Fibroblast of mammary gland (primary cell): ENCODE results near the gene SPOCK3.

Experiments
- DNase-seq: peaks from one replicate; pipeline ENCODE4 v3.0.0-alpha.2; 2010; ENCODE audit warnings: low read depth
- H3K4me3 ChIP-seq: 2 replicates; pipeline ENCODE4 v1.5.1; 2011; ENCODE audit warnings: low read depth, mild to moderate bottlenecking, low read length, moderate library complexity; ENCODE audit not compliant: control insufficient read depth
- CTCF ChIP-seq: conservative IDR thresholded peaks from 2 replicates; pipeline ENCODE4 v1.5.1; 2011; ENCODE audit warnings: low read depth, low read length, inconsistent platforms; ENCODE audit not compliant: control insufficient read depth, insufficient read depth

SPOCK3 gene

DNA sequence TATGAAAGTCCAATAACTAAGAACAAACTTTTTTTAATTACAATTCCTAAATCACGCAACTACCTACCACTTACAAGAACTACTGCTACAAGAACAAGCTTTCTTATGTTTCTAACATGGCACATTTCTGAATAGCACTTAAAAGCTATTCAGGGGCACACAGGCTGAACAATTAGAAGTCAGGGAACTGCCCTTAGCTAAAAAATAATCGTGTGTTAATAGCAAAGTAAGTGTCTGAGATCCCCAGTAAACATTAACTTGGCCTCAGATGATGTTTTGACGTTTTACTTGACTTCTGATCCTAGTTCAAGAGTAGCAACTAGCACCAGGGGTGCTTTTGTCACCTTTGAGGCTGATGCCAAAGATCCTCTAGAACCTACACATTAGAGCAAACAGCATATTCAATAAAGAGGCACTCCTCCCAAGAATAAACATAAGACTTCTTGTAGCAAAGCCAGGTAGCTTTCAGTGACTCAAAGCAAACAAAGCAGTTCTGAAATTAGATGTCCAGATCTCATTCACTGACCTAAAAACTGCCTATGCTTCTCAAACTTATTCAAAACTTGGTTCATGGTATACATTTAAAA, 16.2 kb downstream of the SPOCK3 start:
- no peak for TF ChIP-seq CTCF
- H3K4me3 ChIP-seq = no peak overlapping the region
- no peak for DNase-seq

DNA sequence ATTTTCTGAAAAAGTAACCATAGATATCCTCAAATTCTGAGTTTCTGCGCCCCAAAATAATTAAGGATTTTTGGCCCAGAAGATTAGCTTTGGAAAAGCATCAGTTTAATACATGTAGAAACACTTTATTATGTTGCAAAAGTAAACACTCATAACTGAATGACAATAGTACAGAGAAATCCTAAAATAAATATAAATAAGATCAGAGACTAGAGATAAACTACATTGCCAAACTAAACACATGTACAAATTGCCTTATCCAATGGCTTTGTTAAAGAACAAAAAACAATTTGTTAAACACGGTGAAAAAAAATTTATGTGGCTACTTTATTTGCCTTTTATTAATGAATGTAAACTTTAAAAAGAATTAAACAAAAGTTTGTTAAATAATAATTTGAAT, 17.5 kb downstream of the SPOCK3 start:
- TF ChIP-seq CTCF = no peak

DNA sequence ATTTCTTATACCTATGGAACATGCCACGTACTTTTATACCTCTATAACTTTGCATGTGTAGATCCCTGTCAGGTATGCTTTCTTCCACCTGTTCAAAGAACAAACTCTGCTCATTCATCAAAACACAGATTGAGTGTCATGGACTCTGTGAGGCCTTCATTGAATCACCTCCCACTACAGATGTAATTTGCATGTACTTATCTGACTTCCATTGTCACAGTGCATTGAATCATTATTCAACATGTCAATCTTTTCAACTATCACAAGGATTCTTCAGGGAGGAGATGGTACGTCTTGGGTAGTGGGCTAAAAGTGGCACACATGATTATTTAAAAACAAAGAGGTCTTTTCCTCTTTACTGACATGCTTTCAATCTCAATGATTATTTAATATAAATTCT, 24.1 kb downstream of the SPOCK3 start:
- DNase-seq = no peak
- TF ChIP-seq CTCF = no peak

More for the DNA sequence above, 17.5 kb downstream of the SPOCK3 start:
- no peak for DNase-seq
- no peak overlapping the region for H3K4me3 ChIP-seq

GRCh38 chr4:167196344-167197012, 37.8 kb downstream of the SPOCK3 start:
- peak; percentile 0 for DNase-seq
- no peak for TF ChIP-seq CTCF
- no peak overlapping the region for H3K4me3 ChIP-seq

More for the DNA sequence above, 24.1 kb downstream of the SPOCK3 start:
- no peak overlapping the region for H3K4me3 ChIP-seq

- DNase-seq = no peak
- TF ChIP-seq CTCF = no peak
- H3K4me3 ChIP-seq = no peak overlapping the region
Measured at GRCh38 chr4:167190379-167190778, 43.9 kb downstream of the SPOCK3 start.

DNA sequence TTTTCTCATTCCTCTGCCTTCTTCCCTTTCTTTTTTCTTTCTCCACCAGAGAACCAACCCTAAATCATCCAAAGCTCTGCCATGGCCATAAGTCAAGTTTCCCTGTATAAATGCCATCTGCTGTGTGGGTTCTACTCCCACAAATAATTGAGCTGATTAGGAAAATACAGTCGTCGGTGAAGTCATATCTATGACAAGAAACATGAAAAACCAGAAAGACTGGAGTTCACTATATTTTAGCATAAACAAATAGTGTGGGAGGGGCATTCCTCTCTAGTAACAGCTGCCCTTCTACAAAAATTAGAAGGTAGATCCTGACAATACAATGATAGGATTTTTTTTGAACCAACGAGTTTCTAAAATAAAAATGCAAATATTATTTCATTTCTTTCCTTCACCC, 48.8 kb downstream of the SPOCK3 start:
- no peak for TF ChIP-seq CTCF
- no peak for DNase-seq
- no peak overlapping the region for H3K4me3 ChIP-seq
